Liver (tissue), 9 donors: Measurements from ENCODE around the gene PIM1. TPM values are rescaled to one million over a fixed set of nuclear protein-coding genes. Genes with fewer than 3 reads are reported as not detected.

Source experiments
- DNase-seq: peaks from one replicate; pipeline ENCODE4 v3.0.0-alpha.2; 2017; ENCODE audit warnings: low spot score
- H3K27ac ChIP-seq, 2 donors: one replicate each; pipeline ENCODE4 v1.7.0; 2013; ENCODE audit warnings: inconsistent platforms in 2 of 2, low read length in 2 of 2, control low read depth in 1 of 2, low read depth in 1 of 2, mild to moderate bottlenecking in 1 of 2
- H3K27me3 ChIP-seq, 4 donors: one replicate each; pipeline versions ENCODE4 v1.6.1 to v1.7.0; 2013; ENCODE audit warnings: low read length in 3 of 4, inconsistent platforms in 1 of 4, mild to moderate bottlenecking in 1 of 4, moderate library complexity in 1 of 4; ENCODE audit not compliant: control insufficient read depth in 4 of 4, insufficient read depth in 4 of 4
- H3K36me3 ChIP-seq, 4 donors: one replicate each; pipeline versions ENCODE4 v1.6.1 to v1.7.0; 2013; ENCODE audit warnings: low read length in 3 of 4, mild to moderate bottlenecking in 3 of 4, low read depth in 1 of 4, moderate library complexity in 1 of 4; ENCODE audit not compliant: control insufficient read depth in 4 of 4, insufficient read depth in 3 of 4
- H3K4me1 ChIP-seq, 4 donors: one replicate each; pipeline versions ENCODE4 v1.6.1 to v1.7.0; 2013; ENCODE audit warnings: low read length in 3 of 4, mild to moderate bottlenecking in 3 of 4, moderate library complexity in 1 of 4; ENCODE audit not compliant: control insufficient read depth in 4 of 4, insufficient read depth in 4 of 4
- H3K4me3 ChIP-seq, 3 donors: one replicate each; pipeline versions ENCODE4 v1.6.1 to v1.7.0; 2013; ENCODE audit warnings: low read length in 3 of 3, control low read depth in 1 of 3, low read depth in 1 of 3, mild to moderate bottlenecking in 1 of 3
- H3K9ac ChIP-seq, 2 donors: one replicate each; pipeline ENCODE4 v1.7.0; 2013; ENCODE audit warnings: low read length in 2 of 2, mild to moderate bottlenecking in 2 of 2, moderate library complexity in 2 of 2, control low read depth in 1 of 2, low read depth in 1 of 2
- H3K9me3 ChIP-seq, 4 donors: one replicate each; pipeline versions ENCODE4 v1.6.1 to v1.7.0; 2013; ENCODE audit warnings: low read length in 3 of 4; ENCODE audit not compliant: control insufficient read depth in 4 of 4
- EGR1 ChIP-seq, 2 donors: IDR thresholded peaks; 2 replicates each; pipeline ENCODE4 v1.6.1; 2016 to 2018; ENCODE audit warnings: antibody characterized with exemption in 2 of 2, low read depth in 2 of 2
- FOXA1 ChIP-seq: IDR thresholded peaks from 2 replicates; pipeline ENCODE4 v1.6.1; 2016; ENCODE audit warnings: antibody characterized with exemption
- FOXA2 ChIP-seq: IDR thresholded peaks from 2 replicates; pipeline ENCODE4 v1.6.1; 2016; ENCODE audit warnings: antibody characterized with exemption
- GABPA ChIP-seq, 2 donors: IDR thresholded peaks in 1 of 2; conservative IDR thresholded peaks in 1 of 2; 2 replicates each; pipeline ENCODE4 v1.6.1; 2016; ENCODE audit warnings: antibody characterized with exemption in 2 of 2, mild to moderate bottlenecking in 1 of 2, moderate library complexity in 1 of 2
- HNF4A ChIP-seq, 2 donors: conservative IDR thresholded peaks; 2 replicates each; pipeline ENCODE4 v1.6.1; 2016; ENCODE audit warnings: antibody characterized with exemption in 2 of 2, mild to moderate bottlenecking in 2 of 2
- HNF4G ChIP-seq: IDR thresholded peaks from 2 replicates; pipeline ENCODE4 v1.6.1; 2016; ENCODE audit warnings: antibody characterized with exemption
- NR2F2 ChIP-seq: IDR thresholded peaks from 2 replicates; pipeline ENCODE4 v1.6.1; 2016; ENCODE audit warnings: antibody characterized with exemption
- RAD21 ChIP-seq, 2 donors: IDR thresholded peaks; 2 replicates each; pipeline ENCODE4 v1.6.1; 2016; ENCODE audit warnings: antibody characterized with exemption in 2 of 2, mild to moderate bottlenecking in 2 of 2
- REST ChIP-seq: IDR thresholded peaks from 2 replicates; pipeline ENCODE4 v1.6.1; 2016; ENCODE audit warnings: antibody characterized with exemption, mild to moderate bottlenecking
- RXRA ChIP-seq, 2 donors: IDR thresholded peaks; 2 replicates each; pipeline ENCODE4 v1.6.1; 2017 to 2018; ENCODE audit warnings: antibody characterized with exemption in 2 of 2, mild to moderate bottlenecking in 1 of 2
- SP1 ChIP-seq: IDR thresholded peaks from 2 replicates; pipeline ENCODE4 v1.6.1; 2018; ENCODE audit warnings: antibody characterized with exemption, mild to moderate bottlenecking
- TAF1 ChIP-seq: conservative IDR thresholded peaks from 2 replicates; pipeline ENCODE4 v1.6.1; 2016; ENCODE audit warnings: antibody characterized with exemption, mild to moderate bottlenecking
- YY1 ChIP-seq: IDR thresholded peaks from 2 replicates; pipeline ENCODE4 v1.6.1; 2016; ENCODE audit warnings: antibody characterized with exemption, mild to moderate bottlenecking
- WGBS: extraction: QIAGEN DNeasy Blood & Tissue Kit; methylation state at CpG from one replicate; pipeline ENCODE4 v1.1.7; 2013; 5-methylcytosine and 5-hydroxymethylcytosine counted together
- polyA plus RNA-seq, 2 donors: library from polyadenylated mRNA; stranded (reverse) in 1 of 2; unstranded in 1 of 2; fragments of 200-250 nt in 1 of 2; fragments of >200 nt in 1 of 2; fragmentation: Nextera tagmentation in 1 of 2; extraction: Ambion mirVana in 1 of 2; gene quantifications; one replicate each; pipeline versions ENCODE4 v1.2.1 to v1.2.3, GENCODE V29; 2013 to 2015
- total RNA-seq, 2 donors: library from RNA; depleted of rRNA; stranded (reverse); fragments of >200 nt; gene quantifications; one replicate each; pipeline ENCODE4 v1.2.3, GENCODE V29; 2014
- TF ChIP-seq, protein P1 (sequence below): IDR thresholded peaks from 2 replicates; pipeline ENCODE4 v1.6.1; 2016; ENCODE audit warnings: antibody characterized with exemption
- TF ChIP-seq, protein P2 (sequence below): IDR thresholded peaks from 2 replicates; pipeline ENCODE4 v1.6.1; 2016; ENCODE audit warnings: antibody characterized with exemption
- TF ChIP-seq, protein P3 (sequence below): IDR thresholded peaks from 2 replicates; pipeline ENCODE4 v1.6.1; 2016; ENCODE audit warnings: antibody characterized with exemption
- TF ChIP-seq, protein P4 (sequence below): fragments of 150-350 bp; IDR thresholded peaks from 2 replicates; pipeline ENCODE4 v1.5.1; 2017; ENCODE audit warnings: improper control_type of control experiment, low read depth, low read length; ENCODE audit not compliant: missing input control
- donor health status: healthy.
- donor health status: healthy.
- donor health status: healthy.
- donor health status: healthy.
- donor health status: healthy.

Gene PIM1
- total and polyA plus RNA-seq, 4 donors, result 5.5 to 141 (median 10.6) TPM

DNA sequence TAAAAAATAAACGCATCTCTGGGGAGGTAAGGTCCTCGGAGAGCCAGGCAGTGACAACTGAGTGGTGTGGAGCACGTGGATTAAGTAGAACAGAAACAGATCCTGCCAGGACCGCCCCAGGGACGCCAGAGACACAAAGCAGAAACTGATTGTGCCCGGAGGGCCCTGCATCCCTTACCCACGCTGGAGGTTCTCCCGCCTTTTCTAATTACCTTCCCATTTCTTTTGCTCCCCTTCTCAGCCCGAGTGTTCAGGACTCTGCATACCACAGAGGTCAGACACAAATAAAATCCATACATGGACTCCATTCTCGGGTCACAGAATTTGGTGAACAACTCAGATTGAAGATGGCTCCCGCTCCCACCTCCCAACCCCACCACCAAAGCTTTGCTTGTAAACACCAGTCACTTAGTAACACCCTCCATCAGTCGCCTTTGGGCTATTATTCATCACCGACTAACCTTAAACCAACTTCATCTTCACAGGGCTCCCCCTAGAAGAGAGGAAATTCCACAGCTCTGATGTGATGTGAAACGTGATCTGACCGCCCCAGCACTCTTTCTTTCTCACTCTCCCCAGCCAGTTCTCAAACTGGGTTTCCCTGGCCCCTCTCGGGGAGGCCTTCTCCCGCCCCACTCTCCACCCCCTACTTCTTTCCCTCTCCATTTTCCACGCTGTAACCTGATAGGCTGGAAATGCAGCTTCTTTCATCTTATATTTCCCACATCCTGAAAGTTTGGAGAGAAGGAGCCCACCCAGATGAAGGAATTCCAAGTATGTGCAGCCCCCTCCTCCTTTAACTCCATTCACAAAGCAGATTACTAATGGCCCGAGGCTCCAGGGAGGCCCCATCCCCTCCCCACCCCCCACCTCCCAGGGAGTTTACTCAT, 32.5 kb upstream of the PIM1 start:
- TF ChIP-seq, protein P1, sequence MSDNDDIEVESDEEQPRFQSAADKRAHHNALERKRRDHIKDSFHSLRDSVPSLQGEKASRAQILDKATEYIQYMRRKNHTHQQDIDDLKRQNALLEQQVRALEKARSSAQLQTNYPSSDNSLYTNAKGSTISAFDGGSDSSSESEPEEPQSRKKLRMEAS, result no peak
- TF ChIP-seq HNF4A (conservative IDR thresholded peaks at IDR 0.05), result no peak
- WGBS, result 79% methylated on average over 19 of the region's 19 CpGs
- Histone ChIP-seq H3K9me3 (no peaks in the 10 kb centered on the region), H3K4me3 (no peak overlapping the region), H3K4me1 (peaks cover 8 to 21% (median 13%) of the 10 kb centered on the region in 4 donors), H3K9ac (no peak overlapping the region), H3K27ac (peak overlapping the region in 1 of 2 donors; percentile 2), H3K36me3 (no peaks in the 10 kb centered on the region), H3K27me3 (no peaks in the 10 kb centered on the region)
- DNase-seq, result no peak

- H3K4me3 ChIP-seq, result no peak overlapping the region
- H3K4me1 ChIP-seq, result peaks cover 6 to 21% (median 13%) of the 10 kb centered on the region in 4 donors
- H3K9me3 ChIP-seq, result no peaks in the 10 kb centered on the region
- no peaks in the 10 kb centered on the region for H3K27me3 ChIP-seq
- 79% methylated on average over 1 of the region's 1 CpG for WGBS
- H3K27ac ChIP-seq, result no peak overlapping the region
- no peak for TF ChIP-seq RAD21 (IDR thresholded peaks at IDR 0.05)
- no peak for TF ChIP-seq FOXA2
- TF ChIP-seq GABPA (IDR thresholded peaks at IDR 0.05 in 1 of 2, conservative IDR thresholded peaks at IDR 0.05 in 1 of 2), result no peak
- TF ChIP-seq, protein P2, sequence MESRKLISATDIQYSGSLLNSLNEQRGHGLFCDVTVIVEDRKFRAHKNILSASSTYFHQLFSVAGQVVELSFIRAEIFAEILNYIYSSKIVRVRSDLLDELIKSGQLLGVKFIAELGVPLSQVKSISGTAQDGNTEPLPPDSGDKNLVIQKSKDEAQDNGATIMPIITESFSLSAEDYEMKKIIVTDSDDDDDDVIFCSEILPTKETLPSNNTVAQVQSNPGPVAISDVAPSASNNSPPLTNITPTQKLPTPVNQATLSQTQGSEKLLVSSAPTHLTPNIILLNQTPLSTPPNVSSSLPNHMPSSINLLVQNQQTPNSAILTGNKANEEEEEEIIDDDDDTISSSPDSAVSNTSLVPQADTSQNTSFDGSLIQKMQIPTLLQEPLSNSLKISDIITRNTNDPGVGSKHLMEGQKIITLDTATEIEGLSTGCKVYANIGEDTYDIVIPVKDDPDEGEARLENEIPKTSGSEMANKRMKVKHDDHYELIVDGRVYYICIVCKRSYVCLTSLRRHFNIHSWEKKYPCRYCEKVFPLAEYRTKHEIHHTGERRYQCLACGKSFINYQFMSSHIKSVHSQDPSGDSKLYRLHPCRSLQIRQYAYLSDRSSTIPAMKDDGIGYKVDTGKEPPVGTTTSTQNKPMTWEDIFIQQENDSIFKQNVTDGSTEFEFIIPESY, result no peak
- no peak for TF ChIP-seq SP1
- no peak for TF ChIP-seq HNF4A (conservative IDR thresholded peaks at IDR 0.05)
- no peak for TF ChIP-seq TAF1
- TF ChIP-seq, protein P3, sequence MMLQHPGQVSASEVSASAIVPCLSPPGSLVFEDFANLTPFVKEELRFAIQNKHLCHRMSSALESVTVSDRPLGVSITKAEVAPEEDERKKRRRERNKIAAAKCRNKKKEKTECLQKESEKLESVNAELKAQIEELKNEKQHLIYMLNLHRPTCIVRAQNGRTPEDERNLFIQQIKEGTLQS, result no peak
- no peak for TF ChIP-seq HNF4G
- TF ChIP-seq RXRA (IDR thresholded peaks at IDR 0.05), result no peak
- no peak for DNase-seq
- no peaks in the 10 kb centered on the region for H3K36me3 ChIP-seq
- H3K9ac ChIP-seq, result no peak overlapping the region
Observed at GRCh38 chr6:37138856-37139229, 31.1 kb upstream of the PIM1 start.

GRCh38 chr6:37139230-37139962, 30.6 kb upstream of the PIM1 start:
- Histone ChIP-seq H3K36me3 (no peaks in the 10 kb centered on the region), H3K9ac (no peak overlapping the region), H3K4me1 (peaks cover 6 to 18% (median 16%) of the 10 kb centered on the region in 4 donors), H3K27me3 (no peaks in the 10 kb centered on the region), H3K27ac (no peak overlapping the region), H3K4me3 (no peak overlapping the region), H3K9me3 (no peaks in the 10 kb centered on the region)
- WGBS, result 98% methylated on average over 5 of the region's 5 CpGs
- DNase-seq, result no peak
- TF ChIP-seq HNF4A (conservative IDR thresholded peaks at IDR 0.05), result no peak
- TF ChIP-seq YY1, result no peak
- TF ChIP-seq GABPA (IDR thresholded peaks at IDR 0.05 in 1 of 2, conservative IDR thresholded peaks at IDR 0.05 in 1 of 2), result no peak
- TF ChIP-seq, protein P1, result no peak
- TF ChIP-seq, protein P4, sequence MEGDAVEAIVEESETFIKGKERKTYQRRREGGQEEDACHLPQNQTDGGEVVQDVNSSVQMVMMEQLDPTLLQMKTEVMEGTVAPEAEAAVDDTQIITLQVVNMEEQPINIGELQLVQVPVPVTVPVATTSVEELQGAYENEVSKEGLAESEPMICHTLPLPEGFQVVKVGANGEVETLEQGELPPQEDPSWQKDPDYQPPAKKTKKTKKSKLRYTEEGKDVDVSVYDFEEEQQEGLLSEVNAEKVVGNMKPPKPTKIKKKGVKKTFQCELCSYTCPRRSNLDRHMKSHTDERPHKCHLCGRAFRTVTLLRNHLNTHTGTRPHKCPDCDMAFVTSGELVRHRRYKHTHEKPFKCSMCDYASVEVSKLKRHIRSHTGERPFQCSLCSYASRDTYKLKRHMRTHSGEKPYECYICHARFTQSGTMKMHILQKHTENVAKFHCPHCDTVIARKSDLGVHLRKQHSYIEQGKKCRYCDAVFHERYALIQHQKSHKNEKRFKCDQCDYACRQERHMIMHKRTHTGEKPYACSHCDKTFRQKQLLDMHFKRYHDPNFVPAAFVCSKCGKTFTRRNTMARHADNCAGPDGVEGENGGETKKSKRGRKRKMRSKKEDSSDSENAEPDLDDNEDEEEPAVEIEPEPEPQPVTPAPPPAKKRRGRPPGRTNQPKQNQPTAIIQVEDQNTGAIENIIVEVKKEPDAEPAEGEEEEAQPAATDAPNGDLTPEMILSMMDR, result no peak
- TF ChIP-seq EGR1 (IDR thresholded peaks at IDR 0.05; ENCODE audit: low read depth in 2 of 2), result no peak
- TF ChIP-seq NR2F2, result no peak
- TF ChIP-seq FOXA1, result no peak
- no peak for TF ChIP-seq RAD21 (IDR thresholded peaks at IDR 0.05)
- TF ChIP-seq REST, result no peak
- no peak for TF ChIP-seq RXRA (IDR thresholded peaks at IDR 0.05)
- TF ChIP-seq, protein P3, result no peak
